ENCODE results near the gene RCCD1.

Gene RCCD1

GRCh38 chr15:90954712-90955623, at the start of gene RCCD1 (continued):
- TF ChIP-seq ZBTB1 (tag by site-specific recombination; IDR thresholded peaks at IDR 0.05) (no peak), ZNF18 (tag by site-specific recombination; IDR thresholded peaks at IDR 0.05) (no peak), ZNF514 (tag by site-specific recombination; IDR thresholded peaks at IDR 0.05) (no peak), ZNF549 (tag by site-specific recombination; IDR thresholded peaks at IDR 0.05) (no peak), ZNF10 (tag by site-specific recombination; IDR thresholded peaks at IDR 0.05) (peak; percentile 31; the same call in 1 of the 2 replicates), PRDM2 (tag by site-specific recombination; IDR thresholded peaks at IDR 0.05; ENCODE audit: borderline replicate concordance) (no peak), ZNF571 (tag by site-specific recombination; IDR thresholded peaks at IDR 0.05) (no peak), SCRT1 (tag by site-specific recombination; IDR thresholded peaks at IDR 0.05; ENCODE audit: borderline replicate concordance) (no peak), MZF1 (tag by site-specific recombination; IDR thresholded peaks at IDR 0.05; ENCODE audit: borderline replicate concordance) (peak; percentile 70; the same call in 1 of the 2 replicates), KLF16 (tag by site-specific recombination; IDR thresholded peaks at IDR 0.05) (peak; percentile 92), ZXDB (tag by site-specific recombination; IDR thresholded peaks at IDR 0.05) (peak; percentile 95), ZNF169 (tag by site-specific recombination; IDR thresholded peaks at IDR 0.05) (no peak), ZNF791 (tag by site-specific recombination; IDR thresholded peaks at IDR 0.05) (no peak), ZNF48 (tag by site-specific recombination; IDR thresholded peaks at IDR 0.05) (no peak), KLF9 (tag by site-specific recombination; IDR thresholded peaks at IDR 0.05; ENCODE audit: low read depth) (peak; percentile 87), ZNF223 (tag by site-specific recombination; IDR thresholded peaks at IDR 0.05) (0 out of 2 replicates have a peak, but pooled peaks have one; percentile 15), ZNF677 (tag by site-specific recombination; IDR thresholded peaks at IDR 0.05) (no peak; the same call in 1 of the 2 replicates), KLF7 (tag by site-specific recombination; IDR thresholded peaks at IDR 0.05; ENCODE audit: borderline replicate concordance) (peak; percentile 93), ZNF133 (tag by site-specific recombination; IDR thresholded peaks at IDR 0.05) (no peak), ZFP3 (tag by site-specific recombination; IDR thresholded peaks at IDR 0.05; ENCODE audit: low read depth) (peak; percentile 43; the same call in 1 of the 2 replicates), ZNF544 (tag by site-specific recombination; IDR thresholded peaks at IDR 0.05) (no peak), ZNF140 (tag by site-specific recombination; IDR thresholded peaks at IDR 0.05) (no peak)
- TF ChIP-seq, protein P1, sequence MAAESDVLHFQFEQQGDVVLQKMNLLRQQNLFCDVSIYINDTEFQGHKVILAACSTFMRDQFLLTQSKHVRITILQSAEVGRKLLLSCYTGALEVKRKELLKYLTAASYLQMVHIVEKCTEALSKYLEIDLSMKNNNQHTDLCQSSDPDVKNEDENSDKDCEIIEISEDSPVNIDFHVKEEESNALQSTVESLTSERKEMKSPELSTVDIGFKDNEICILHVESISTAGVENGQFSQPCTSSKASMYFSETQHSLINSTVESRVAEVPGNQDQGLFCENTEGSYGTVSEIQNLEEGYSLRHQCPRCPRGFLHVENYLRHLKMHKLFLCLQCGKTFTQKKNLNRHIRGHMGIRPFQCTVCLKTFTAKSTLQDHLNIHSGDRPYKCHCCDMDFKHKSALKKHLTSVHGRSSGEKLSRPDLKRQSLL (tag by site-specific recombination; IDR thresholded peaks at IDR 0.05): peak; percentile 23; the same call in 1 of the 2 replicates
- TF ChIP-seq, protein P2, sequence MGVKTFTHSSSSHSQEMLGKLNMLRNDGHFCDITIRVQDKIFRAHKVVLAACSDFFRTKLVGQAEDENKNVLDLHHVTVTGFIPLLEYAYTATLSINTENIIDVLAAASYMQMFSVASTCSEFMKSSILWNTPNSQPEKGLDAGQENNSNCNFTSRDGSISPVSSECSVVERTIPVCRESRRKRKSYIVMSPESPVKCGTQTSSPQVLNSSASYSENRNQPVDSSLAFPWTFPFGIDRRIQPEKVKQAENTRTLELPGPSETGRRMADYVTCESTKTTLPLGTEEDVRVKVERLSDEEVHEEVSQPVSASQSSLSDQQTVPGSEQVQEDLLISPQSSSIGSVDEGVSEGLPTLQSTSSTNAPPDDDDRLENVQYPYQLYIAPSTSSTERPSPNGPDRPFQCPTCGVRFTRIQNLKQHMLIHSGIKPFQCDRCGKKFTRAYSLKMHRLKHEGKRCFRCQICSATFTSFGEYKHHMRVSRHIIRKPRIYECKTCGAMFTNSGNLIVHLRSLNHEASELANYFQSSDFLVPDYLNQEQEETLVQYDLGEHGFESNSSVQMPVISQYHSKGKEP (tag by site-specific recombination; IDR thresholded peaks at IDR 0.05): peak; percentile 25; the same call in 1 of the 2 replicates
- TF ChIP-seq, protein P3, sequence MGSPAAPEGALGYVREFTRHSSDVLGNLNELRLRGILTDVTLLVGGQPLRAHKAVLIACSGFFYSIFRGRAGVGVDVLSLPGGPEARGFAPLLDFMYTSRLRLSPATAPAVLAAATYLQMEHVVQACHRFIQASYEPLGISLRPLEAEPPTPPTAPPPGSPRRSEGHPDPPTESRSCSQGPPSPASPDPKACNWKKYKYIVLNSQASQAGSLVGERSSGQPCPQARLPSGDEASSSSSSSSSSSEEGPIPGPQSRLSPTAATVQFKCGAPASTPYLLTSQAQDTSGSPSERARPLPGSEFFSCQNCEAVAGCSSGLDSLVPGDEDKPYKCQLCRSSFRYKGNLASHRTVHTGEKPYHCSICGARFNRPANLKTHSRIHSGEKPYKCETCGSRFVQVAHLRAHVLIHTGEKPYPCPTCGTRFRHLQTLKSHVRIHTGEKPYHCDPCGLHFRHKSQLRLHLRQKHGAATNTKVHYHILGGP (tag by site-specific recombination; IDR thresholded peaks at IDR 0.05): no peak
- TF ChIP-seq, protein P4, sequence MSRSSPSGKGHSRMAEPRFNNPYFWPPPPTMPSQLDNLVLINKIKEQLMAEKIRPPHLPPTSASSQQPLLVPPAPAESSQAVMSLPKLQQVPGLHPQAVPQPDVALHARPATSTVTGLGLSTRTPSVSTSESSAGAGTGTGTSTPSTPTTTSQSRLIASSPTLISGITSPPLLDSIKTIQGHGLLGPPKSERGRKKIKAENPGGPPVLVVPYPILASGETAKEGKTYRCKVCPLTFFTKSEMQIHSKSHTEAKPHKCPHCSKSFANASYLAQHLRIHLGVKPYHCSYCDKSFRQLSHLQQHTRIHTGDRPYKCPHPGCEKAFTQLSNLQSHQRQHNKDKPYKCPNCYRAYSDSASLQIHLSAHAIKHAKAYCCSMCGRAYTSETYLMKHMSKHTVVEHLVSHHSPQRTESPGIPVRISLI (tag by site-specific recombination; IDR thresholded peaks at IDR 0.05): no peak

Data from HEK293 (cell line).